ENCODE measurements around the gene HIPK2.

Gene HIPK2

DNA sequence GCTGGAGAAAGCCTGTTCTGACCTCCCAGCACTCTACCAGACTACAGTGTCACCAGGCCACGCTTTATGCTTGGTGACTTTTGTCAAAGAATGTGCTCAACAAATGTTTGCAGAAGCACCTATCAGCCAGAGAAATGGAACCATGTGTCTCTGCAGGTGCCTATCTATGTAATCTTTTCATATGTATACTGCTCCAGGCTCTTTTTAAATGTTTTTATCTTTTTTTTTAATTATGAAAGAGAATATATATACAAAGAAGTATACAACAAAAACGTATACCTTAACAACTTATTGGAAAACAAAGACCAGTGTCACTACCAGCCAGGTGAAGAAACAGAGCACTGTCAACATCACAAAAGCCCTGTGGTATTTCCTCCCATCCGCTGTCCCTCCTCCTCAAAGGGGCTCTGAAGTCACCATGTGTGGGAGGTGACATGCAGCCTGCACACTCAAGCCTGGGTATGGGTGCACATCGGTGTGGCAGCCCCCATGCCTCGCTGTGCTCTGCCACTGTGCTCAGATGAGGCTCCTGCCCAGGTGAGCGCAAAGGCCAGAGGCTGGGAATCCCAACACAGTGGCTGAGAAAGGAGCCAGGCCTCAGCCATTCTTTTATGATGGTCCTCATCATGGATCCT lies 133.7 kb downstream of the HIPK2 start:
- Histone ChIP-seq H3K4me2 (ENCODE audit: low read length) (no peak overlapping the region), H3K27ac (ENCODE audit: low read depth, low read length) (no peak overlapping the region), H4K8ac (ENCODE audit: low read depth, low read length) (no peak overlapping the region), H2BK120ac (ENCODE audit: low read depth, low read length) (no peak overlapping the region), H3K4ac (ENCODE audit: low read depth, low read length) (no peak overlapping the region), H3K36me3 (ENCODE audit: control insufficient read depth, insufficient read depth, low read length) (no peaks in the 10 kb centered on the region), H2BK15ac (replicated peaks; ENCODE audit: low read depth) (no peak overlapping the region), H3K23ac (ENCODE audit: low read length) (no peak overlapping the region), H2BK5ac (ENCODE audit: low read length) (no peak overlapping the region), H4K5ac (ENCODE audit: low read length) (no peak overlapping the region), H3K79me2 (ENCODE audit: control insufficient read depth, insufficient read depth, low read length) (no peaks in the 10 kb centered on the region), H3K27me3 (ENCODE audit: insufficient read depth, low read length, poor library complexity) (no peaks in the 10 kb centered on the region), H3K79me1 (ENCODE audit: low read length) (no peaks in the 10 kb centered on the region), H3K9ac (ENCODE audit: low read length) (no peak overlapping the region), H3K4me3 (ENCODE audit: low read length) (no peak overlapping the region), H3K56ac (ENCODE audit: low read length) (no peak overlapping the region), H2AK5ac (ENCODE audit: low read length) (no peak overlapping the region), H3K18ac (ENCODE audit: low read length) (no peak overlapping the region), H3K4me1 (ENCODE audit: control insufficient read depth, low read depth, low read length) (peaks cover 9% of the 10 kb centered on the region)
- WGBS (ENCODE audit: extremely low coverage, insufficient coverage, low lambda C conversion rate): no CpG with 5 or more reads among the region's 6 CpGs
- DNase-seq: no peak

DNA sequence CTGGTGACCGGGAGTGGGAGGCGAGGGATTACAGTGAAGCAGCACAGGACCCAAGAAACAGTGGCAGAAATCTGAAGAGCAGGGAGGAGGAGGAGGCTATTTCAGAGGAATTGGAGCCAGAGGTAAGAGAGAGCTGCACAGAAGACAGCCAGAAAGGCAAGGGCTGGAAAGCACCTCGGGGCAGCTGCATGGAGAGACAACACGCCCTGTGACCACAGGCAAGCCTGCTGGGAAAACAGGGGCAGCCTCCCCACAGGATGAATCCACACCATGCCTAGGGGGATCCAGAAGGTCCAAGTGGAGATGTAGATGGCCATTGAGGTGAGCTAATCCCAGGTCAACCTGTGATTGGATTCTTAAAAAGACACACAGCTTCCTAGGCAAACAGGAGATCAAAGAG lies 135.5 kb downstream of the HIPK2 start:
- H3K4me2 ChIP-seq (ENCODE audit: low read length): no peak overlapping the region
- H4K8ac ChIP-seq (ENCODE audit: low read depth, low read length): no peak overlapping the region
- no peaks in the 10 kb centered on the region for H3K79me1 ChIP-seq (ENCODE audit: low read length)
- H2AK5ac ChIP-seq (ENCODE audit: low read length): no peak overlapping the region
- no peaks in the 10 kb centered on the region for H3K79me2 ChIP-seq (ENCODE audit: control insufficient read depth, insufficient read depth, low read length)
- no peak overlapping the region for H3K18ac ChIP-seq (ENCODE audit: low read length)
- H3K36me3 ChIP-seq (ENCODE audit: control insufficient read depth, insufficient read depth, low read length): no peaks in the 10 kb centered on the region
- H2BK120ac ChIP-seq (ENCODE audit: low read depth, low read length): no peak overlapping the region
- no peak overlapping the region for H3K4ac ChIP-seq (ENCODE audit: low read depth, low read length)
- H3K27me3 ChIP-seq (ENCODE audit: insufficient read depth, low read length, poor library complexity): no peaks in the 10 kb centered on the region
- H3K23ac ChIP-seq (ENCODE audit: low read length): no peak overlapping the region
- H3K9ac ChIP-seq (ENCODE audit: low read length): no peak overlapping the region
- no peak overlapping the region for H3K56ac ChIP-seq (ENCODE audit: low read length)
- WGBS (ENCODE audit: extremely low coverage, insufficient coverage, low lambda C conversion rate): no CpG with 5 or more reads among the region's 4 CpGs
- no peak overlapping the region for H2BK5ac ChIP-seq (ENCODE audit: low read length)
- H3K4me1 ChIP-seq (ENCODE audit: control insufficient read depth, low read depth, low read length): peaks cover 3% of the 10 kb centered on the region
- no peak overlapping the region for H3K27ac ChIP-seq (ENCODE audit: low read depth, low read length)
- no peak for DNase-seq
- no peak overlapping the region for H2BK15ac ChIP-seq (replicated peaks; ENCODE audit: low read depth)
- H3K4me3 ChIP-seq (ENCODE audit: low read length): no peak overlapping the region
- no peak overlapping the region for H4K5ac ChIP-seq (ENCODE audit: low read length)

DNA sequence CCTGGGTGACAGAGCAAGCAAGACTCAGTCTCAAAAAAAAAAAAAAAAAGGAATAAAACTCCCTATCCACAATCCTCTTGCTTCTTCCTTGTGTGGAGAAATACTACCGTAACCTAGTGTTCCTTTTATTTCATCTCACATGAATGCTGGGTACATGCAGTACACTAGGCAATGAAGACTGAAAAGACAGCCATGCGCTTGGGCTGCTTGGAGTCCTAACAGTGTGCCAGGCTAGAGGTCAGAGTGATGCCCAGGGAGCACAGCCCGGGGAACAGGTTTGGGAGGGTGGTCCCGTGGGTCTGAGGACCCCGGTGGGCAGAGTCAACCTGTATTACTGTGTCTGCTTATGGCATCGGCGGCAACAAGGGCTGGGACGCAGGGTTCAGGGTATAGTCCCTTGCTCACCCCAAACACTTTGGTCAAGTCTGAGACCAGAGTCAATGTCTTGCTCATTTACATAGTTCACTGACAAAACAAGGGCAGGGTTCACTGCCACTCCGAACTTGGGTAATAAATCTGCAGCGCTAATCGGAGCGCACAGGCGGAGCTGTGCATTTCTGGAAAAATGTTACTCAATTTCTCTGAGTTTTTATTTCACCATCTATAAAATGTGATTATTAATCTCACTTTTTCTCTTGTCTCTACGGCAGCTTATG lies 136.3 kb downstream of the HIPK2 start:
- H3K79me1 ChIP-seq (ENCODE audit: low read length): no peaks in the 10 kb centered on the region
- H3K4me2 ChIP-seq (ENCODE audit: low read length): no peak overlapping the region
- H3K23ac ChIP-seq (ENCODE audit: low read length): no peak overlapping the region
- no peak overlapping the region for H2BK120ac ChIP-seq (ENCODE audit: low read depth, low read length)
- no peak overlapping the region for H3K27ac ChIP-seq (ENCODE audit: low read depth, low read length)
- no peak overlapping the region for H2BK5ac ChIP-seq (ENCODE audit: low read length)
- H3K79me2 ChIP-seq (ENCODE audit: control insufficient read depth, insufficient read depth, low read length): no peaks in the 10 kb centered on the region
- no peak overlapping the region for H3K18ac ChIP-seq (ENCODE audit: low read length)
- no peak overlapping the region for H3K4ac ChIP-seq (ENCODE audit: low read depth, low read length)
- no peak overlapping the region for H3K4me3 ChIP-seq (ENCODE audit: low read length)
- H3K27me3 ChIP-seq (ENCODE audit: insufficient read depth, low read length, poor library complexity): no peaks in the 10 kb centered on the region
- H3K56ac ChIP-seq (ENCODE audit: low read length): no peak overlapping the region
- no peak overlapping the region for H3K9ac ChIP-seq (ENCODE audit: low read length)
- H4K5ac ChIP-seq (ENCODE audit: low read length): no peak overlapping the region
- DNase-seq: no peak
- H2AK5ac ChIP-seq (ENCODE audit: low read length): no peak overlapping the region
- H4K8ac ChIP-seq (ENCODE audit: low read depth, low read length): no peak overlapping the region
- no peaks in the 10 kb centered on the region for H3K4me1 ChIP-seq (ENCODE audit: control insufficient read depth, low read depth, low read length)
- H2BK15ac ChIP-seq (replicated peaks; ENCODE audit: low read depth): no peak overlapping the region
- H3K36me3 ChIP-seq (ENCODE audit: control insufficient read depth, insufficient read depth, low read length): no peaks in the 10 kb centered on the region
- WGBS (ENCODE audit: extremely low coverage, insufficient coverage, low lambda C conversion rate): no CpG with 5 or more reads among the region's 14 CpGs

DNA sequence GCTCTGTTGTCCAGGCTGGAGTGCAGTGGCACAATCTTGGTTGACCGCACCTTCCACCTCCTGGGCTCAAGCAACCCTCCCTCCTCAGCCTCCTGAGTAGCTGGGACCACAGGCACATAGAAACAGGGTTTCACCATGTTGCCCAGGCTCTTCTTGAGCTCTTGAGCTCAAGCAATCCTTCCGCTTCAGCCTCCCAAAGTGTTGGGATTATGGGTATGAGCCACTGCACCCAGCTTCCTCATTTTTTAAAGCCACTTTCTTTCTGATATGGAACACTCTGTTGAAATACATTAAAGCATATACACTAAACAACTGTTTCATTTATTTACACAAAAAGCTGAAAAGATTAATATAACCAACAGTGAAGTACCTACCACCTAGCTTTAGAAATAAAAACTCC lies 137.1 kb downstream of the HIPK2 start:
- H3K23ac ChIP-seq (ENCODE audit: low read length): no peak overlapping the region
- WGBS (ENCODE audit: extremely low coverage, insufficient coverage, low lambda C conversion rate): no CpG with 5 or more reads among the region's 2 CpGs
- no peak overlapping the region for H2BK5ac ChIP-seq (ENCODE audit: low read length)
- no peak overlapping the region for H3K4me2 ChIP-seq (ENCODE audit: low read length)
- no peak overlapping the region for H3K27ac ChIP-seq (ENCODE audit: low read depth, low read length)
- H3K56ac ChIP-seq (ENCODE audit: low read length): no peak overlapping the region
- H4K8ac ChIP-seq (ENCODE audit: low read depth, low read length): no peak overlapping the region
- no peaks in the 10 kb centered on the region for H3K79me1 ChIP-seq (ENCODE audit: low read length)
- no peaks in the 10 kb centered on the region for H3K4me1 ChIP-seq (ENCODE audit: control insufficient read depth, low read depth, low read length)
- H2BK15ac ChIP-seq (replicated peaks; ENCODE audit: low read depth): no peak overlapping the region
- H2BK120ac ChIP-seq (ENCODE audit: low read depth, low read length): no peak overlapping the region
- H3K18ac ChIP-seq (ENCODE audit: low read length): no peak overlapping the region
- DNase-seq: no peak
- no peak overlapping the region for H3K4me3 ChIP-seq (ENCODE audit: low read length)
- H3K9ac ChIP-seq (ENCODE audit: low read length): no peak overlapping the region
- H4K5ac ChIP-seq (ENCODE audit: low read length): no peak overlapping the region
- H3K27me3 ChIP-seq (ENCODE audit: insufficient read depth, low read length, poor library complexity): no peaks in the 10 kb centered on the region
- H3K4ac ChIP-seq (ENCODE audit: low read depth, low read length): no peak overlapping the region
- no peaks in the 10 kb centered on the region for H3K79me2 ChIP-seq (ENCODE audit: control insufficient read depth, insufficient read depth, low read length)
- H3K36me3 ChIP-seq (ENCODE audit: control insufficient read depth, insufficient read depth, low read length): no peaks in the 10 kb centered on the region
- no peak overlapping the region for H2AK5ac ChIP-seq (ENCODE audit: low read length)

DNA sequence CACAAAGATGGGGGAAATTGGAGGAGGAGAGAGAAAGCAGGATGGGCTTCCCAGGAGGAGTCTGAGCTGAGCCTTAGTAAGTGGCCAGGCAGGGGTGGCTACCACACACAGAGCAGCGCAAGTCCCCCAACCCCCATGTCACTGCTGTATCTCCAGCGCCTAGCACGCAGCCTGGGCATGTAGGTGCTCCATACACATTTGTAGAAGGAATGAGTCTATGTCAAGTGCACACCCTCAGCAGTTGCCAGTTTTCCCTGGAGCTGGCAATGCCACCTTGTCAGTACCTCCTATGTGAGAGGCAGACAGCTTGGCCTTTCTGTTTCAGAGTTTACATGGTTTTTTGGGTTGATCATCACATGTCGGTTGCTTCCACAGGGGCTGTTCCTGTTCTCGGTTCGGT lies 138.2 kb downstream of the HIPK2 start:
- Histone ChIP-seq H3K4me1 (ENCODE audit: control insufficient read depth, low read depth, low read length) (no peaks in the 10 kb centered on the region), H3K4me2 (ENCODE audit: low read length) (no peak overlapping the region), H2AK5ac (ENCODE audit: low read length) (no peak overlapping the region), H3K23ac (ENCODE audit: low read length) (no peak overlapping the region), H3K9ac (ENCODE audit: low read length) (no peak overlapping the region), H3K27me3 (ENCODE audit: insufficient read depth, low read length, poor library complexity) (no peaks in the 10 kb centered on the region), H3K18ac (ENCODE audit: low read length) (no peak overlapping the region), H2BK120ac (ENCODE audit: low read depth, low read length) (no peak overlapping the region), H3K36me3 (ENCODE audit: control insufficient read depth, insufficient read depth, low read length) (no peaks in the 10 kb centered on the region), H3K4me3 (ENCODE audit: low read length) (no peak overlapping the region), H4K8ac (ENCODE audit: low read depth, low read length) (no peak overlapping the region), H3K79me2 (ENCODE audit: control insufficient read depth, insufficient read depth, low read length) (no peaks in the 10 kb centered on the region), H3K27ac (ENCODE audit: low read depth, low read length) (no peak overlapping the region), H3K4ac (ENCODE audit: low read depth, low read length) (no peak overlapping the region), H3K56ac (ENCODE audit: low read length) (no peak overlapping the region), H2BK15ac (replicated peaks; ENCODE audit: low read depth) (no peak overlapping the region), H2BK5ac (ENCODE audit: low read length) (no peak overlapping the region), H4K5ac (ENCODE audit: low read length) (no peak overlapping the region), H3K79me1 (ENCODE audit: low read length) (no peaks in the 10 kb centered on the region)
- DNase-seq: no peak
- no CpG with 5 or more reads among the region's 6 CpGs for WGBS (ENCODE audit: extremely low coverage, insufficient coverage, low lambda C conversion rate)
